CD1c-positive myeloid dendritic cell (primary cell): Measurements from ENCODE around the gene TCERG1L.

Experiments used
- DNase-seq: peaks from one replicate; pipeline ENCODE4 v3.0.0-alpha.2; 2016; ENCODE audit errors: extremely low spot score

TCERG1L gene

GRCh38 chr10:131072651-131073468, 238.7 kb downstream of the TCERG1L start:
- no peak for DNase-seq

GRCh38 chr10:131071721-131072120, 239.8 kb downstream of the TCERG1L start:
- DNase-seq, result no peak

- DNase-seq, result no peak
Observed at GRCh38 chr10:131070856-131071255, 240.7 kb downstream of the TCERG1L start.

- DNase-seq, result no peak
Observed at GRCh38 chr10:131068760-131069159, 242.8 kb downstream of the TCERG1L start.

GRCh38 chr10:131068311-131068710, 243.2 kb downstream of the TCERG1L start:
- no peak for DNase-seq

- no peak for DNase-seq
Observed at GRCh38 chr10:131067690-131068089, 243.8 kb downstream of the TCERG1L start.

DNA sequence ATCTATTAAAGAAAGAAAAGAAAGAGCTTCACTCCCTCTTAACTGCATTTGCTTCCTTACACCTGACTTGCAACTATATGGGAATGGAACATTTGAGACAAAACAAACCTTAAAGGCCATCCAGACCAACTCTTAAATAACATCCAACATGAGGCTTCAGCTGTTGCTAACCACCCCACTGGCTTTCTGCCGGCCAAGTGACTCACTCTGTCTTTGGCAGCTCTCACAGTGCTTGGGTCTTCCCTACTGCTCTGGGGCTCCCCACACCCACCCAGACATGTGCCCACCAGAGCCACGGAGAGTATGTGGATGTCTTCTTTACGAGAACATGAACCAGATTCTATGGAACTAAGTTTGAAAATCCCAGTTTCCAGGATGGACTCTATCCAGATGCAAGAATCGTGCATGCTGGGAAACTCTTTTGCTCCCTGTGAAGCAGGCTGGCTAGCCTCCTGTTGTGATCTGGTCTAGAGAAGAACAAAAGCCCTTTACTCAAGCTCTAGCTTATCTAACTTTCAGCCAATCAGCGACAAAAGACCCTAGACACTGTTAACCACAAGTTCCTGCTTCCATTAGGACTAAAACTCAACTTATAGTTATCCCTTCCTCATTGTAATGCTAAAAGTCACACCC, 245.7 kb downstream of the TCERG1L start:
- DNase-seq, result no peak

DNA sequence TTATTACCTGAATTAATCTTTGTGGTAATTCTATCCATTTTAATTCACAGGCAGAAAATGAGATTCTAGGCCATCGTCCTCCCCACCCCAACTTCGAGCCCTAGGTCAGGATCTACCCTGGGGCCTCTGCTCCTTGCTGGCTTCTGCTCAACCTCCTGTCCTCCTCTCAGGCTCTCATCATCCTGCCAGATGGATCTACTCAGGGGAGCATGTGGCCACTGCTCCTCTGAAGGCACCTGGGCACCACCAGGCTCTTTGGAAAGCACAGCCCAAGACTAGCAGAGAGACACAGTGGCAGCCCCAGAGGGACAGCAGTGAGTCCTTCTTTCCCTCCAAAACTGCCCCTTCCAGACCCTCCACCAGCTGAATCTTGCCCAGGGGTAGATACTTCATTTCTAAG, 248.2 kb downstream of the TCERG1L start:
- no peak for DNase-seq

DNA sequence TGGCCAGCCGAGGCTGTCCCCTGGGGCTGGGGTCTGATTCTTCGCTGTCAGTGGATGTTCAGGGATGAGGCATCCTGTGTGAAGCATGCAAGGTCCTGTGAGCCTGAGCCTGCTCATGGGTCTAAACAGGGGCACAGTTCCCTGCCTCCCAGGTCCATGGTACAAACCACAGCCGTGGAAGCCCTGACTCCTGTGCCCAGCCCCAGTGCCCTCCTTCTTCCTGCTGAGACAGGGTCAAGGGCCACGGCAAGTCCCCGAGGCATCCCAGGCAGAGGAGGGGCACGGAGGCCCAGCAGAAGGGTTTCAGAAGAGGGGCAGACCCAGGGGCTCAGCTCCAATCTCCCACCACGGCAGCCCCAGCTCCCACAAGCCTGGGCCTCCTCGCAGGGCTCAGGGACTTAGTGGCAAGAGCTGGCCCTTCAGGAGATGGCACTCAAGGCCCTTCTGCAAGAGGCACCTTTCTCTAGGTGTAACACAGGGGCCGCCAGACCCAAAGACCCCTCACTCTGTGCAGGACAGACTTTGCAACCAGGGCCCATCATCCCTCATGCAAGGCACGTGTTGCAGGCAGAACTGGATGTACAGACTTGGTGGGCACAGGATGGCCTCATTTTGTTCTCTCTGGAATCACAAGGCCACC, 248.8 kb downstream of the TCERG1L start:
- no peak for DNase-seq

DNA sequence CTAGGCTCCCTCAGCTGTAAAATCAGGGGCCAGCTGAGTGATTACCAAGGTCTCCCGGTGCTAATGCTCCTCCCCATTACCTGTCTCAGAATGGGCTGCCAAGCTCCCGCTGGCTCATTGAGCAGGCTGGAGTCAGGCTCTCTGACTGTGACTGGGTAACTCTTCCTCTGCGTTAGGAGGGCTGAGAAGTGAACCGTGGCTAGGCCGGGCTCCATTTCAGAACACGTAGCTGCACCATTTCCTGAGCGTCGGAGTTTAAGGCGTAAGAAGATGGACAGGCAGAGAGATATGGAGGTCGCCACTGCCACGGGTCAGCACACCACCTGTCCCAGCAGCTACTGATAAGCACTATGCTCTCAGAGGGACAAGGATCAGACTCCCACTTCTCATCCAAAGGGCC, 250.3 kb downstream of the TCERG1L start:
- DNase-seq, result no peak

DNA sequence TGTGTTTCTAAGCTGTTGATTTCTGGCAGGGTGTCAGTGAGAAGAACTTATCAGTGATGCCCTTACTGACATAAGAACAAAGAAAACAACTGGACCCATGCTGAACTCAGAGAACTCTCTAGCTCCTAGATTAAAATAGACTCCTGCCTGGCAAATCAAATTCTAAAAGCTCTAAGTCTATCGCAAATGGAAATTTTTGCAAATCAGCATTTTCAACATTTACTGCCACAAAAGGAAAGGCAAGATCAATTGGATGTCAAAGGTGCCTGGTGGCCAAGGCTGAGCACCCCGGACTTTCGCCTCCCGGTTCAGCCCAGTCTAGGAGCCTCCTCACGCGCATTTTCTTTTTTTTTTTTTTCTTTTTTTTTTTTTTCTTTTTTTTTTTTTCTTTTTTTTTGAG, 251.6 kb downstream of the TCERG1L start:
- no peak for DNase-seq

- DNase-seq, result no peak
Observed at GRCh38 chr10:131058799-131059198, 252.7 kb downstream of the TCERG1L start.

- DNase-seq, result no peak
Observed at GRCh38 chr10:131056781-131057180, 254.7 kb downstream of the TCERG1L start.

- DNase-seq, result no peak
Observed at GRCh38 chr10:131056091-131056579, 255.4 kb downstream of the TCERG1L start.

DNA sequence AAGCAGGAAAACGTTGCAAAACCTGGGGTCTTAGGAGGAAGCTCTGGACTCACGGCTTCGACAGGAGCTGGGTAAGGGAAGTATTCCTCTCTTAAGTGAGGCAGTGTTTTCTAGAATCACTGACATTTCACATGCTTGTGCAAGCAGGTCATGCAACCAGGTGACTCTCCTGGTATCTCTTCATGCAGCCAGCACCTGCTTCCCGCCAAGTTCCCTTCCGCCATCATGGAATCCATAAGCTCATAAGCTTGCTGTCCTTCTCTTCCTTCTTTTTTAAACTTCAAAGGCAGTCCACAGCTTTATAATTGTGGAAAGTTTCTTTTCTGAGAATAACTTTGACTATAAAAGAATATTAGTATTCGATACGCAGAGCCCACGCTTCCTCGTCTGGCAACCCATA, 256.1 kb downstream of the TCERG1L start:
- DNase-seq, result no peak

GRCh38 chr10:131053192-131053591, 258.3 kb downstream of the TCERG1L start:
- no peak for DNase-seq

DNA sequence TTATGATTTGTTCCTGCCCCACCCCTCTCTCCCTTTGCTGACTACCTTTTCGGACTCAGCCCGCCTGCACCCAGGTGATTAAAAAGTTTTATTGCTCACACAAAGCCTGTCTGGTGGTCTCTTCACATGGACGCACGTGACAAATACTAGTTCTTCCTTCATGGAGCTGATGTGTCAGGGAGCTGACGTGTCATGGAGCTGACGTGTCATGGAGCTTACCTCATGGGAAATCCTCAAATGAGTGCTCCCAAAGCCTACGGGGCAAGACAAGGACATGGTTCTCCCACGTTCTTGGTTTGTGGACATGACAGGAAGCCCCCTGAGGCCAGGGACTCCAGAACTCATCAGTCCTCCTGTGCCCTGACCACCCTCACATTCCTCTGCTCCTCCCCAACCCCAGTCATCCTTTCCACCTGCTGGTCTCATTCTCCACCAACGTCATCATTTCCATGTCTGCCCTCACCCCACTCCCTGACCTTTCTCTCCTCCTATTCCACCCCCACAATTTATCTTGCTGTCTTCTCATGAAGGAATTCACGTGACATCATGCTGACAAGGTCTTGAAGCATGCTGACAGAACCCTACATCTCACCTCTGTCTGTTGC, 261.3 kb downstream of the TCERG1L start:
- no peak for DNase-seq

GRCh38 chr10:131049016-131049415, 262.5 kb downstream of the TCERG1L start:
- DNase-seq, result no peak

GRCh38 chr10:131048606-131049005, 262.9 kb downstream of the TCERG1L start:
- no peak for DNase-seq

GRCh38 chr10:131047501-131047900, 264.0 kb downstream of the TCERG1L start:
- no peak for DNase-seq

DNA sequence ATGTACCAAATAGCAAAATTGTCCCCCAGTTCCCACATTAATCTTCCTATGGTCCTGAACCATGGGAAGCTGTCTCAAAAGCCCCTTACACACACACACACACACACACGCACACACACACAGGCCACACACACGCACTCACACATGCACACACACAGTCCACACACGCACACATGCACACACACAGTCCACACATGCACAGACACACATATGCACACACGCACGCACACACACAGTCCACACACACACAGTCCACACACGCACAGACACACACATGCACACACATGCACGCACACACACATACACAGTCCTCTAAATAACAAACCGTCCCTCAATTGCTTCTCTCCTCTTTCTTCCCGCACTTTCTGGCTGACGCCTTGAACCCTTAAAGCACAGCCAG, 265.3 kb downstream of the TCERG1L start:
- no peak for DNase-seq

- no peak for DNase-seq
Observed at GRCh38 chr10:131044379-131045111, 267.0 kb downstream of the TCERG1L start.
